Ishikawa (cell line): ENCODE data around the gene MYO9B.

ENCODE experiments used
- EP300 ChIP-seq: IDR thresholded peaks from 2 replicates; pipeline ENCODE4 v1.6.1; 2012; ENCODE audit warnings: borderline replicate concordance
- NFIC ChIP-seq: IDR thresholded peaks from 2 replicates; pipeline ENCODE4 v1.6.1; 2012
- TEAD4 ChIP-seq: IDR thresholded peaks from 2 replicates; pipeline ENCODE4 v1.6.1; 2012
- YY1 ChIP-seq: IDR thresholded peaks from 2 replicates; pipeline ENCODE4 v1.6.1; 2012; ENCODE audit warnings: low read depth

GRCh38 chr19:17111766-17112165 is 36.2 kb downstream of the MYO9B start:
- no peak for TF ChIP-seq EP300
- no peak for TF ChIP-seq TEAD4
- no peak for TF ChIP-seq NFIC
- no peak for TF ChIP-seq YY1
